Neural cell (in vitro differentiated cells): Measurements from ENCODE around the gene JADE2. TPM values are rescaled to one million over a fixed set of nuclear protein-coding genes. Genes with fewer than 3 reads are reported as not detected.

Experiments
- H2AFZ ChIP-seq: fragments of 200-600, 300-800 bp; sonication (generic), shearing (Covaris generic); 2 replicates; pipeline ENCODE4 v1.6.0; 2014; ENCODE audit warnings: low read depth, mild to moderate bottlenecking, antibody characterized with exemption, low read length, moderate library complexity
- H3F3A ChIP-seq: fragments of 200-600 bp; shearing (Covaris generic); 2 replicates; pipeline ENCODE4 v1.6.1; 2016; ENCODE audit warnings: mild to moderate bottlenecking, moderate library complexity, mixed read lengths, antibody characterized with exemption, low read length; ENCODE audit not compliant: insufficient read depth, poor library complexity, severe bottlenecking
- H3K27ac ChIP-seq: fragments of 200-600, 300-800 bp; sonication (generic), shearing (Covaris generic); 2 replicates; pipeline ENCODE4 v1.5.1; 2014; ENCODE audit warnings: mild to moderate bottlenecking, low read length, moderate library complexity
- H3K27me3 ChIP-seq: fragments of 300-800, 200-600 bp; sonication (generic), shearing (Covaris generic); 2 replicates; pipeline ENCODE4 v1.6.0; 2014; ENCODE audit warnings: mild to moderate bottlenecking, low read depth, low read length, moderate library complexity; ENCODE audit not compliant: insufficient read depth
- H3K36me3 ChIP-seq: fragments of 300-800, 200-600 bp; sonication (generic), shearing (Covaris generic); 2 replicates; pipeline ENCODE4 v1.5.1; 2014; ENCODE audit warnings: mild to moderate bottlenecking, antibody characterized with exemption, low read length, moderate library complexity; ENCODE audit not compliant: insufficient read depth
- H3K4me2 ChIP-seq: fragments of 300-800, 200-600 bp; sonication (generic), shearing (Covaris generic); 2 replicates; pipeline ENCODE4 v1.6.0; 2014; ENCODE audit warnings: mild to moderate bottlenecking, low read length
- H3K4me3 ChIP-seq: fragments of 300-800, 200-600 bp; sonication (generic), shearing (Covaris generic); 2 replicates; pipeline ENCODE4 v1.5.1; 2014; ENCODE audit warnings: mild to moderate bottlenecking, low read length, moderate library complexity
- H3K79me2 ChIP-seq: fragments of 200-600 bp; shearing (Covaris generic); replicated peaks from 2 replicates; pipeline ENCODE4 v1.6.0; 2014; ENCODE audit warnings: mild to moderate bottlenecking, low read length, moderate library complexity; ENCODE audit not compliant: insufficient read depth
- H3K9ac ChIP-seq: fragments of 300-800, 200-600 bp; sonication (generic), shearing (Covaris generic); 2 replicates; pipeline ENCODE4 v1.6.1; 2016; ENCODE audit warnings: mild to moderate bottlenecking, low read length, mixed read lengths
- H3K9me2 ChIP-seq: fragments of 200-600 bp; shearing (Covaris generic); 2 replicates; pipeline ENCODE4 v1.6.1; 2016; ENCODE audit warnings: mild to moderate bottlenecking, low read length, mixed read lengths; ENCODE audit not compliant: insufficient read depth
- H3K9me3 ChIP-seq: fragments of 200-600, 300-800 bp; sonication (generic), shearing (Covaris generic); 2 replicates; pipeline ENCODE4 v1.6.1; 2016; ENCODE audit warnings: mild to moderate bottlenecking, mixed run types, low read length, moderate library complexity, mixed read lengths
- H4K20me1 ChIP-seq: fragments of 200-600 bp; shearing (Covaris generic); 2 replicates; pipeline ENCODE4 v1.6.1; 2016; ENCODE audit warnings: mild to moderate bottlenecking, mixed run types; ENCODE audit not compliant: insufficient read depth
- CTCF ChIP-seq: fragments of 450-650 bp; IDR thresholded peaks from 2 replicates; pipeline ENCODE4 v1.5.1; 2014; ENCODE audit warnings: antibody characterized with exemption, mild to moderate bottlenecking, moderate library complexity; ENCODE audit not compliant: poor library complexity, severe bottlenecking
- EP300 ChIP-seq: fragments of 450-650 bp; conservative IDR thresholded peaks from 2 replicates; pipeline ENCODE4 v1.6.1; 2014; ENCODE audit warnings: antibody characterized with exemption, mild to moderate bottlenecking, moderate library complexity; ENCODE audit not compliant: poor library complexity, severe bottlenecking
- POLR2AphosphoS5 ChIP-seq: IDR thresholded peaks from 2 replicates; pipeline ENCODE4 v1.6.1; 2012
- RAD21 ChIP-seq: fragments of 450-650 bp; conservative IDR thresholded peaks from 2 replicates; pipeline ENCODE4 v1.6.1; 2014; ENCODE audit warnings: antibody characterized with exemption, mild to moderate bottlenecking, moderate library complexity
- SMC3 ChIP-seq: fragments of 450-650 bp; conservative IDR thresholded peaks from 2 replicates; pipeline ENCODE4 v1.6.1; 2014; ENCODE audit warnings: antibody characterized with exemption, mild to moderate bottlenecking, moderate library complexity; ENCODE audit not compliant: poor library complexity
- TAF1 ChIP-seq: IDR thresholded peaks from 2 replicates; pipeline ENCODE4 v1.6.1; 2012; ENCODE audit warnings: low read depth
- polyA plus RNA-seq: library from polyadenylated mRNA; depleted of rRNA; stranded (reverse); fragments of >200 nt; gene quantifications from 2 replicates; pipeline ENCODE4 v1.2.3, GENCODE V29; 2014
- TF ChIP-seq, protein P1 (sequence below): IDR thresholded peaks from 2 replicates; pipeline ENCODE4 v1.6.1; 2012; ENCODE audit warnings: borderline replicate concordance

Gene JADE2
- polyA plus RNA-seq, 1 donor from 2014 or later = 1.9 TPM

- Histone ChIP-seq H3K9me3 (no peaks in the 10 kb centered on the region), H4K20me1 (no peaks in the 10 kb centered on the region), H3K79me2 (no peaks in the 10 kb centered on the region), H3K4me3 (no peak overlapping the region), H3K27ac (no peak overlapping the region), H3K27me3 (no peaks in the 10 kb centered on the region), H3K9me2 (no peaks in the 10 kb centered on the region), H3K36me3 (no peaks in the 10 kb centered on the region), H3K9ac (no peak overlapping the region), H2AFZ (no peak overlapping the region), H3F3A (no peaks in the 10 kb centered on the region), H3K4me2 (no peak overlapping the region)
- TF ChIP-seq POLR2AphosphoS5 = no peak
- no peak for TF ChIP-seq CTCF
- TF ChIP-seq, protein P1, sequence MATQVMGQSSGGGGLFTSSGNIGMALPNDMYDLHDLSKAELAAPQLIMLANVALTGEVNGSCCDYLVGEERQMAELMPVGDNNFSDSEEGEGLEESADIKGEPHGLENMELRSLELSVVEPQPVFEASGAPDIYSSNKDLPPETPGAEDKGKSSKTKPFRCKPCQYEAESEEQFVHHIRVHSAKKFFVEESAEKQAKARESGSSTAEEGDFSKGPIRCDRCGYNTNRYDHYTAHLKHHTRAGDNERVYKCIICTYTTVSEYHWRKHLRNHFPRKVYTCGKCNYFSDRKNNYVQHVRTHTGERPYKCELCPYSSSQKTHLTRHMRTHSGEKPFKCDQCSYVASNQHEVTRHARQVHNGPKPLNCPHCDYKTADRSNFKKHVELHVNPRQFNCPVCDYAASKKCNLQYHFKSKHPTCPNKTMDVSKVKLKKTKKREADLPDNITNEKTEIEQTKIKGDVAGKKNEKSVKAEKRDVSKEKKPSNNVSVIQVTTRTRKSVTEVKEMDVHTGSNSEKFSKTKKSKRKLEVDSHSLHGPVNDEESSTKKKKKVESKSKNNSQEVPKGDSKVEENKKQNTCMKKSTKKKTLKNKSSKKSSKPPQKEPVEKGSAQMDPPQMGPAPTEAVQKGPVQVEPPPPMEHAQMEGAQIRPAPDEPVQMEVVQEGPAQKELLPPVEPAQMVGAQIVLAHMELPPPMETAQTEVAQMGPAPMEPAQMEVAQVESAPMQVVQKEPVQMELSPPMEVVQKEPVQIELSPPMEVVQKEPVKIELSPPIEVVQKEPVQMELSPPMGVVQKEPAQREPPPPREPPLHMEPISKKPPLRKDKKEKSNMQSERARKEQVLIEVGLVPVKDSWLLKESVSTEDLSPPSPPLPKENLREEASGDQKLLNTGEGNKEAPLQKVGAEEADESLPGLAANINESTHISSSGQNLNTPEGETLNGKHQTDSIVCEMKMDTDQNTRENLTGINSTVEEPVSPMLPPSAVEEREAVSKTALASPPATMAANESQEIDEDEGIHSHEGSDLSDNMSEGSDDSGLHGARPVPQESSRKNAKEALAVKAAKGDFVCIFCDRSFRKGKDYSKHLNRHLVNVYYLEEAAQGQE = no peak
- TF ChIP-seq EP300 = no peak
- TF ChIP-seq TAF1 = no peak
- no peak for TF ChIP-seq RAD21
- no peak for TF ChIP-seq SMC3
Observed at GRCh38 chr5:134572811-134573210, 47.3 kb downstream of the JADE2 start.

DNA sequence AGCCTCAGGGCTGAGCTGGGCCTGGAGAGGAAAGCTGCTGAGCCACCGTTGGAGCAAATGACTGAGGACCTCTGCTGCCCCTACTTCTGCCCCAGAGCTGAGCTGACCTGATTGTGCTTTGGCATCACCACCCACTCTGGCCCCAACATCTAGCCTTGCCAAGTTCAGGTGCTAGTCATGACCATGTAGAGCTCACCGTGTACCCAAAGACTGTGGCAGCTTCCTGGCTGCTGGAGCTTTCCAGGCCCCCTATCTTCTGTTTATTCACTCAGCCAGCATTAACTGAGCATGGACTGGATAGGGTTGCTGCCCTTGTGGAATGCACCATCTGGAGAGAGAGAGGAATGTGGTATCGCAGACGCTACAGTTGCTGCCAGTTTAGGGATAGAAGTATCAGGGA is 49.1 kb downstream of the JADE2 start:
- TF ChIP-seq POLR2AphosphoS5 = no peak
- H3K79me2 ChIP-seq = no peaks in the 10 kb centered on the region

GRCh38 chr5:134575316-134575715 is 49.8 kb downstream of the JADE2 start:
- Histone ChIP-seq H3K79me2 (no peaks in the 10 kb centered on the region), H3K36me3 (no peaks in the 10 kb centered on the region), H3F3A (no peaks in the 10 kb centered on the region), H3K4me3 (no peak overlapping the region), H3K9me2 (no peaks in the 10 kb centered on the region), H3K27ac (no peak overlapping the region), H2AFZ (no peak overlapping the region), H3K9me3 (no peaks in the 10 kb centered on the region), H3K4me2 (no peak overlapping the region), H3K27me3 (no peaks in the 10 kb centered on the region), H3K9ac (no peak overlapping the region), H4K20me1 (no peaks in the 10 kb centered on the region)
- TF ChIP-seq RAD21 = no peak

More for the DNA sequence above, 49.1 kb downstream of the JADE2 start:
- Histone ChIP-seq H3K9ac (no peak overlapping the region), H4K20me1 (no peaks in the 10 kb centered on the region), H3K27me3 (no peaks in the 10 kb centered on the region), H3K36me3 (no peaks in the 10 kb centered on the region), H3F3A (no peaks in the 10 kb centered on the region), H3K9me3 (no peaks in the 10 kb centered on the region), H3K4me3 (no peak overlapping the region), H2AFZ (no peak overlapping the region), H3K4me2 (no peak overlapping the region), H3K27ac (no peak overlapping the region), H3K9me2 (no peaks in the 10 kb centered on the region)
